Spleen (tissue), 7 donors: ENCODE results near the gene NUDT4.

Experiments
- POLR2A ChIP-seq, 3 donors: fragments of 450-650 bp; IDR thresholded peaks; one replicate each; pipeline ENCODE4 v1.5.1; 2017; ENCODE audit warnings: antibody characterized with exemption in 3 of 3, mild to moderate bottlenecking in 1 of 3
- POLR2AphosphoS5 ChIP-seq, 3 donors: sonication (generic); formaldehyde crosslinking; IDR thresholded peaks; one replicate each; pipeline ENCODE4 v1.5.1; 2017; ENCODE audit warnings: antibody characterized with exemption in 3 of 3
- TF ChIP-seq, protein P1 (sequence below), 11 experiments: fragments of 200-600 bp in 7 of 11; fragments of 450-650 bp in 4 of 11; sonication (generic) in 4 of 11; IDR thresholded peaks in 8 of 11; conservative IDR thresholded peaks in 3 of 11; 1 replicate in 7 of 11; 2 replicates in 4 of 11; pipeline versions ENCODE4 v1.4.0 to v1.8.0; 2016 to 2021; ENCODE audit warnings: antibody characterized with exemption in 11 of 11, inconsistent platforms in 4 of 11, mild to moderate bottlenecking in 1 of 11
- donor health status: DM: no; HTN: no; CAD: no; lungs with moderate emphysema.
- donor health status: DM: no; HTN: no; CAD: no.
- donor health status: DM: no; HTN: no; CAD: no.

DNA sequence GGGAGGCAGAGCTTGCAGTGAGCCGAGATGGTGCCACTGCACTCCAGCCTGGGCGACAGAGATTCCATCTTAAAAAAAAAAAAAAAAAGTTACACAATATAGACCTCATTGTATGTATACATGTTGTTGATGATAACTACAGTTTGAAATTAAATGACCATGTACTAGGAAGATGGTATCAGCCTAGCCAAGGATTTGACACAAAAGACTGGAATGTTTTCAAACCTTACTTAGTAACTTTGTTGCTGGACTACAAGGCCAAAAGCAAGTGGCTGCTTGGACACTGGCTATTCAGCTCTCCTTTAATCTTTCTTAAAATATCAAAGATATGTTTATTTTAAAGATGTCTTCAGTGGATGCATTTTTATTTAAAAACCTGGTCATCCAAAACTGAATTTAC is 18.9 kb upstream of the NUDT4 start:
- TF ChIP-seq, protein P1, sequence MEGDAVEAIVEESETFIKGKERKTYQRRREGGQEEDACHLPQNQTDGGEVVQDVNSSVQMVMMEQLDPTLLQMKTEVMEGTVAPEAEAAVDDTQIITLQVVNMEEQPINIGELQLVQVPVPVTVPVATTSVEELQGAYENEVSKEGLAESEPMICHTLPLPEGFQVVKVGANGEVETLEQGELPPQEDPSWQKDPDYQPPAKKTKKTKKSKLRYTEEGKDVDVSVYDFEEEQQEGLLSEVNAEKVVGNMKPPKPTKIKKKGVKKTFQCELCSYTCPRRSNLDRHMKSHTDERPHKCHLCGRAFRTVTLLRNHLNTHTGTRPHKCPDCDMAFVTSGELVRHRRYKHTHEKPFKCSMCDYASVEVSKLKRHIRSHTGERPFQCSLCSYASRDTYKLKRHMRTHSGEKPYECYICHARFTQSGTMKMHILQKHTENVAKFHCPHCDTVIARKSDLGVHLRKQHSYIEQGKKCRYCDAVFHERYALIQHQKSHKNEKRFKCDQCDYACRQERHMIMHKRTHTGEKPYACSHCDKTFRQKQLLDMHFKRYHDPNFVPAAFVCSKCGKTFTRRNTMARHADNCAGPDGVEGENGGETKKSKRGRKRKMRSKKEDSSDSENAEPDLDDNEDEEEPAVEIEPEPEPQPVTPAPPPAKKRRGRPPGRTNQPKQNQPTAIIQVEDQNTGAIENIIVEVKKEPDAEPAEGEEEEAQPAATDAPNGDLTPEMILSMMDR (IDR thresholded peaks at IDR 0.05 in 8 of 11, conservative IDR thresholded peaks at IDR 0.05 in 3 of 11), result no peak
- TF ChIP-seq POLR2AphosphoS5 (IDR thresholded peaks at IDR 0.05) (no peak), POLR2A (IDR thresholded peaks at IDR 0.05) (no peak)
